ENCODE results near the gene ZNF778.

- TF ChIP-seq CTCF (conservative IDR thresholded peaks at IDR 0.05 in 1 of 2, IDR thresholded peaks at IDR 0.05 in 1 of 2; ENCODE audit: low read depth in 1 of 2, low read length in 2 of 2): no peak
- no peak for TF ChIP-seq EZH2 (IDR thresholded peaks at IDR 0.05; ENCODE audit: low read length, missing control alignments)
Measured at GRCh38 chr16:89243664-89244063, 26.2 kb downstream of the ZNF778 start.
